ENCODE results near the gene EXOG.

Gene EXOG

GRCh38 chr3:38454884-38455638 is 41.1 kb upstream of the EXOG start:
- Histone ChIP-seq H2AFZ (ENCODE audit: low read depth, low read length) (no peak overlapping the region), H3K27ac (ENCODE audit: low read length) (no peak overlapping the region), H3K27me3 (ENCODE audit: low read depth, low read length) (no peaks in the 10 kb centered on the region), H3K4me3 (ENCODE audit: low read length) (peak overlapping the region; percentile 91), H3K9ac (ENCODE audit: low read length) (peak overlapping the region; percentile 87), H3K36me3 (replicated peaks; ENCODE audit: low read depth, low read length) (no peaks in the 10 kb centered on the region), H3K4me2 (ENCODE audit: low read length) (peak overlapping the region; percentile 74), H3K9me3 (ENCODE audit: insufficient read depth, low read length) (0 out of 2 replicates have a peak, but pooled peaks cover 4% of the 10 kb centered on the region), H3K79me2 (ENCODE audit: low read length) (peaks cover 53% of the 10 kb centered on the region), H4K20me1 (ENCODE audit: insufficient read depth, low read length) (peaks cover 9% of the 10 kb centered on the region; the same call in 1 of the 2 replicates), H3K4me1 (ENCODE audit: low read length) (peaks cover 7% of the 10 kb centered on the region)
- TF ChIP-seq EZH2phosphoT487 (IDR thresholded peaks at IDR 0.05; ENCODE audit: low read depth) (no peak), CTCF (IDR thresholded peaks at IDR 0.05; ENCODE audit: low read depth, low read length) (no peak)

- Histone ChIP-seq H3K27ac (ENCODE audit: low read length) (no peak overlapping the region), H4K20me1 (ENCODE audit: insufficient read depth, low read length) (peaks cover 15% of the 10 kb centered on the region; the same call in 1 of the 2 replicates)
These were observed 40.3 kb upstream of the EXOG start for GRCh38 chr3:38455639-38456430.

GRCh38 chr3:38457111-38458003 is 38.8 kb upstream of the EXOG start:
- Histone ChIP-seq H4K20me1 (ENCODE audit: insufficient read depth, low read length) (peaks cover 20% of the 10 kb centered on the region; the same call in 1 of the 2 replicates), H3K9ac (ENCODE audit: low read length) (no peak overlapping the region), H3K4me1 (ENCODE audit: low read length) (peaks cover 7% of the 10 kb centered on the region), H3K27ac (ENCODE audit: low read length) (no peak overlapping the region), H3K9me3 (ENCODE audit: insufficient read depth, low read length) (no peaks in the 10 kb centered on the region), H3K27me3 (ENCODE audit: low read depth, low read length) (no peaks in the 10 kb centered on the region), H3K36me3 (replicated peaks; ENCODE audit: low read depth, low read length) (no peaks in the 10 kb centered on the region), H2AFZ (ENCODE audit: low read depth, low read length) (no peak overlapping the region), H3K4me3 (ENCODE audit: low read length) (no peak overlapping the region), H3K4me2 (ENCODE audit: low read length) (no peak overlapping the region), H3K79me2 (ENCODE audit: low read length) (peaks cover 66% of the 10 kb centered on the region)
- TF ChIP-seq EZH2phosphoT487 (IDR thresholded peaks at IDR 0.05; ENCODE audit: low read depth) (no peak), CTCF (IDR thresholded peaks at IDR 0.05; ENCODE audit: low read depth, low read length) (no peak)

More at GRCh38 chr3:38455639-38456430, 40.3 kb upstream of the EXOG start:
- H3K4me3 ChIP-seq (ENCODE audit: low read length), result no peak overlapping the region
- H3K4me2 ChIP-seq (ENCODE audit: low read length), result no peak overlapping the region
- H3K79me2 ChIP-seq (ENCODE audit: low read length), result peaks cover 60% of the 10 kb centered on the region
- H3K9ac ChIP-seq (ENCODE audit: low read length), result no peak overlapping the region
- no peaks in the 10 kb centered on the region for H3K9me3 ChIP-seq (ENCODE audit: insufficient read depth, low read length)
- H3K27me3 ChIP-seq (ENCODE audit: low read depth, low read length), result no peaks in the 10 kb centered on the region
- no peak for TF ChIP-seq CTCF (IDR thresholded peaks at IDR 0.05; ENCODE audit: low read depth, low read length)
- no peak for TF ChIP-seq EZH2phosphoT487 (IDR thresholded peaks at IDR 0.05; ENCODE audit: low read depth)
- no peak overlapping the region for H2AFZ ChIP-seq (ENCODE audit: low read depth, low read length)
- no peaks in the 10 kb centered on the region for H3K36me3 ChIP-seq (replicated peaks; ENCODE audit: low read depth, low read length)
- peaks cover 7% of the 10 kb centered on the region for H3K4me1 ChIP-seq (ENCODE audit: low read length)
